ENCODE data around the gene CSH1.
A peak's percentile ranks its signal among the peaks of the same experiment; 100 is the strongest.
"Not testable (repeated sequence)": the region's sequence is repeated elsewhere in the genome, so short reads cannot be mapped to it uniquely, and the experiment has no call there.

The CSH1 gene

GRCh38 chr17:63914471-63914870 is 18.1 kb upstream of the CSH1 start:
- Histone ChIP-seq H3K4me1 (ENCODE audit: insufficient read depth, poor library complexity, severe bottlenecking) (no peaks in the 10 kb centered on the region), H3K4me3 (ENCODE audit: severe bottlenecking) (no peak overlapping the region), H3K27ac (ENCODE audit: poor library complexity, severe bottlenecking) (no peak overlapping the region), H3K27me3 (ENCODE audit: insufficient read depth, poor library complexity, severe bottlenecking) (peaks cover 2% of the 10 kb centered on the region), H3K36me3 (ENCODE audit: low read depth) (no peaks in the 10 kb centered on the region), H3K9me3 (ENCODE audit: severe bottlenecking) (no peaks in the 10 kb centered on the region)
- no peak for TF ChIP-seq CTCF (IDR thresholded peaks at IDR 0.05; ENCODE audit: poor library complexity, severe bottlenecking)
- ATAC-seq (ENCODE audit: low read depth) (no peak), DNase-seq (ENCODE audit: low spot score) (peak; percentile 28)

- no peak overlapping the region for H3K4me3 ChIP-seq (ENCODE audit: severe bottlenecking)
- ATAC-seq (ENCODE audit: low read depth) (peak; percentile 74), DNase-seq (ENCODE audit: low spot score) (no peak)
- TF ChIP-seq CTCF (IDR thresholded peaks at IDR 0.05; ENCODE audit: poor library complexity, severe bottlenecking): peak; percentile 76
- no peaks in the 10 kb centered on the region for H3K4me1 ChIP-seq (ENCODE audit: insufficient read depth, poor library complexity, severe bottlenecking)
- H3K27ac ChIP-seq (ENCODE audit: poor library complexity, severe bottlenecking): no peak overlapping the region
- H3K9me3 ChIP-seq (ENCODE audit: severe bottlenecking): no peaks in the 10 kb centered on the region
- peaks cover 9% of the 10 kb centered on the region for H3K27me3 ChIP-seq (ENCODE audit: insufficient read depth, poor library complexity, severe bottlenecking)
- H3K36me3 ChIP-seq (ENCODE audit: low read depth): no peaks in the 10 kb centered on the region
Measured at GRCh38 chr17:63911657-63912100, 15.3 kb upstream of the CSH1 start.

- no peak for ATAC-seq (ENCODE audit: low read depth)
- H3K9me3 ChIP-seq (ENCODE audit: severe bottlenecking): no peaks in the 10 kb centered on the region
- H3K36me3 ChIP-seq (ENCODE audit: low read depth): no peaks in the 10 kb centered on the region
- H3K27me3 ChIP-seq (ENCODE audit: insufficient read depth, poor library complexity, severe bottlenecking): peaks cover 7% of the 10 kb centered on the region
- no peak within 1 kb of the TSS for H3K4me3 ChIP-seq (ENCODE audit: severe bottlenecking)
- no peak for TF ChIP-seq CTCF (IDR thresholded peaks at IDR 0.05; ENCODE audit: poor library complexity, severe bottlenecking)
- H3K4me1 ChIP-seq (ENCODE audit: insufficient read depth, poor library complexity, severe bottlenecking): no peaks in the 10 kb centered on the region
- H3K27ac ChIP-seq (ENCODE audit: poor library complexity, severe bottlenecking): no peak within 1 kb of the TSS
- no peak for DNase-seq (ENCODE audit: low spot score)
Measured at GRCh38 chr17:63911041-63911635, 14.8 kb upstream of the CSH1 start, which contains the start of gene CSHL1. Gene CSHL1 (minus strand): TSS chr17:63911258. CDS start chr17:63911196, 62 bp downstream.

GRCh38 chr17:63910096-63910495 is 13.7 kb upstream of the CSH1 start:
- Histone ChIP-seq H3K27ac (ENCODE audit: poor library complexity, severe bottlenecking) (no peak overlapping the region), H3K36me3 (ENCODE audit: low read depth) (no peaks in the 10 kb centered on the region), H3K27me3 (ENCODE audit: insufficient read depth, poor library complexity, severe bottlenecking) (peaks cover 7% of the 10 kb centered on the region), H3K4me3 (ENCODE audit: severe bottlenecking) (no peak overlapping the region), H3K9me3 (ENCODE audit: severe bottlenecking) (no peaks in the 10 kb centered on the region), H3K4me1 (ENCODE audit: insufficient read depth, poor library complexity, severe bottlenecking) (no peaks in the 10 kb centered on the region)
- no peak for ATAC-seq (ENCODE audit: low read depth)
- no peak for DNase-seq (ENCODE audit: low spot score)
- TF ChIP-seq CTCF (IDR thresholded peaks at IDR 0.05; ENCODE audit: poor library complexity, severe bottlenecking): no peak

- DNase-seq (ENCODE audit: low spot score); ATAC-seq (ENCODE audit: low read depth); H3K4me1 ChIP-seq (ENCODE audit: insufficient read depth, poor library complexity, severe bottlenecking); H3K27ac ChIP-seq (ENCODE audit: poor library complexity, severe bottlenecking); H3K36me3 ChIP-seq (ENCODE audit: low read depth); H3K4me3 ChIP-seq (ENCODE audit: severe bottlenecking); H3K27me3 ChIP-seq (ENCODE audit: insufficient read depth, poor library complexity, severe bottlenecking); H3K9me3 ChIP-seq (ENCODE audit: severe bottlenecking): not testable (repeated sequence)
Measured at GRCh38 chr17:63909586-63909985, 13.2 kb upstream of the CSH1 start.
